ENCODE data around the gene ABR. TPM values are rescaled to one million over a fixed set of nuclear protein-coding genes. Genes with fewer than 3 reads are reported as not detected.

The ABR gene
- total and polyA plus RNA-seq, 2 of the 8 experiments (the other 6 are each of a cell fraction or from before 2014, with no cell fraction given), result 44.8 to 47.2 TPM

DNA sequence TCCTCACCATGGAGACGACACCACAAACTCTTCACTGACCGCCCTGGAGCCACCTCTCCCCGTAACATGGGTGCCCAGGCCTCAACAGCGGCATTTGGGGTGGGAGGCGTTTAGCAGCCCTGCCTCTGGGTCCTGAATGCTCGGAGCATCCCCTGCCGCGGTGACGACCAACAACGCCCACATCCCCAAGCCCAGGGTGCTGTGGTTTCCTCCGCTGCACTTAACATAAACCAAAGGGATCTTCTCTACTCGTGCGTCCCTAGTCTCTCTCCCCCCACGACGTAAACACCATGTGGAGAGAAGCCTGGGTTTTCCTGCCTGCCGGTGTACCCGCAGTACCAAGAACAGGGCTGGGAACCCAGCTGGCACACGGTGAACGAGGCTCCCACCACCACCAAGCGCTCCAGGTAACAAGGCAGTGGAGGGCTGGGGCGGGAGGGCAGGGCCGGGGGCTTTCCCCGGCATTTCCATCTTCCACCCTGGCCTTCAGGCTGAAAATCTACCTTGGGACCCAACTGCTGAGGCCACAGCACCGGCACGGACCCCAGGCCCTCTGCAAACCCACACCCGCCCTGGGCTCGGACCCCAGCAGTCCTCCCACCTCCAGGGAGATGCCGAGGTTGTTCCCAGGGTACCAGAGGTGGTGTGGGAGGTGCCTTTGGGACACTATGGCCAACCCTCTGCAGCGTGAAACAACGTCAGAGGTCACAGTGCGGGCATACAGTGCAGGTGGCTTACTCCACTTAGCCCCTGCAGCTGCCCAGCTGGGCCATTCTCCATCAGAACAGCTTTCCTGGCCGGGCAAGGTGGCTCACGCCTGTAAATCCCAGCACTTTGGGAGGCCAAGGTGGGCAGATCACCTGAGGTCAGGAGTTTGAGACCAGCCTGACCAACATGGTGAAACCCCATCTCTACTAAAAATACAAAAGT is 128.5 kb downstream of the ABR start (continued):
- TF ChIP-seq RFX5 (IDR thresholded peaks at IDR 0.05; ENCODE audit: borderline replicate concordance, low read depth, low read length) (no peak), CTCF (IDR thresholded peaks at IDR 0.05; ENCODE audit: control extremely low read depth in 1 of 3, insufficient read depth in 1 of 3, low read depth in 1 of 3, low read length in 3 of 3) (no peak), ZNF274 (IDR thresholded peaks at IDR 0.05; ENCODE audit: borderline replicate concordance, extremely low read depth, low read length) (no peak), BACH1 (IDR thresholded peaks at IDR 0.05; ENCODE audit: low read length) (no peak)
